PC-3 (cell line): Measurements from ENCODE around the gene ABCA3. TPM values are rescaled to one million over a fixed set of nuclear protein-coding genes. Genes with fewer than 3 reads are reported as not detected.

ENCODE experiments used
- ATAC-seq: fragments of 200-7000 bp; cut with Tn5 transposase; 2 replicates; pipeline ENCODE4 v1.9.1; 2020; ENCODE audit warnings: mild to moderate bottlenecking, moderate library complexity
- BruUV-seq: library from RNA; stranded (reverse); fragments of 400-500 nt; replicated peaks from 2 replicates; lab custom pipeline; 2021; lab: Mats Ljungman, UMichigan
- CTCF ChIA-PET: fragments of 300-600 bp; sonication (Branson Sonifier 250); formaldehyde crosslinking; loops from one replicate; lab custom pipeline; 2022; ENCODE audit warnings: antibody characterized with exemption; lab: Charles Lee
- POLR2A ChIA-PET: fragments of 300-600 bp; sonication (Branson Sonifier 250); formaldehyde crosslinking; loops from one replicate; lab custom pipeline; 2022; ENCODE audit warnings: antibody characterized with exemption; ENCODE audit not compliant: unreplicated experiment; lab: Charles Lee
- DNase-seq: peaks from one replicate; pipeline ENCODE4 v3.0.0-alpha.2; 2015
- H2AFZ ChIP-seq: fragments of 300-600 bp; sonication (generic); 2 replicates; pipeline ENCODE4 v1.6.0; 2016; ENCODE audit warnings: antibody characterized with exemption, low read length
- H3F3A ChIP-seq: fragments of 300-600 bp; sonication (generic); one replicate; pipeline ENCODE4 v1.6.0; 2017; ENCODE audit warnings: antibody characterized with exemption, low read length, control low read depth, mild to moderate bottlenecking; ENCODE audit not compliant: unreplicated experiment
- H3K27ac ChIP-seq: fragments of 300-600 bp; sonication (generic); 2 replicates; pipeline ENCODE4 v1.5.1; 2016; ENCODE audit warnings: mild to moderate bottlenecking, low read length
- H3K27me3 ChIP-seq: fragments of 300-600 bp; sonication (generic); 2 replicates; pipeline ENCODE4 v1.6.1; 2016; ENCODE audit warnings: low read length, mixed read lengths
- H3K36me3 ChIP-seq: fragments of 300-600 bp; sonication (generic); 2 replicates; pipeline ENCODE4 v1.6.1; 2016; ENCODE audit warnings: low read depth, mixed run types, low read length, mixed read lengths
- H3K4me1 ChIP-seq: fragments of 300-600 bp; sonication (generic); 2 replicates; pipeline ENCODE4 v1.5.1; 2016; ENCODE audit warnings: low read length; ENCODE audit not compliant: insufficient read depth
- H3K4me2 ChIP-seq: fragments of 300-600 bp; sonication (generic); 2 replicates; pipeline ENCODE4 v1.6.0; 2016; ENCODE audit warnings: low read length
- H3K4me3 ChIP-seq: fragments of 300-600 bp; sonication (generic); 2 replicates; pipeline ENCODE4 v1.5.1; 2016; ENCODE audit warnings: mild to moderate bottlenecking, low read length, mixed read lengths
- H3K79me2 ChIP-seq: fragments of 300-600 bp; sonication (generic); 2 replicates; pipeline ENCODE4 v1.6.1; 2017; ENCODE audit warnings: low read length, mixed read lengths
- H3K9ac ChIP-seq: fragments of 300-600 bp; sonication (generic); 2 replicates; pipeline ENCODE4 v1.6.0; 2016; ENCODE audit warnings: mild to moderate bottlenecking, low read length
- H3K9me2 ChIP-seq: fragments of 300-600 bp; sonication (generic); replicated peaks from 2 replicates; pipeline ENCODE4 v1.6.1; 2016; ENCODE audit warnings: mixed run types, low read length, mixed read lengths
- H3K9me3 ChIP-seq: fragments of 300-600 bp; sonication (generic); 2 replicates; pipeline ENCODE4 v1.6.1; 2016; ENCODE audit warnings: low read length, mixed read lengths
- H4K20me1 ChIP-seq: fragments of 300-600 bp; sonication (generic); 2 replicates; pipeline ENCODE4 v1.6.1; 2016; ENCODE audit warnings: low read length, mixed read lengths
- EZH2 ChIP-seq: fragments of 300-600 bp; sonication (generic); IDR thresholded peaks from one replicate; pipeline ENCODE4 v1.6.1; 2017; ENCODE audit warnings: antibody characterized with exemption, mild to moderate bottlenecking, low read length; ENCODE audit not compliant: unreplicated experiment
- EZH2phosphoT487 ChIP-seq: fragments of 300-600 bp; sonication (generic); IDR thresholded peaks from 2 replicates; pipeline ENCODE4 v1.6.1; 2018; ENCODE audit warnings: mild to moderate bottlenecking, antibody characterized with exemption, low read length, borderline replicate concordance
- intact Hi-C: fragments of 100-400 bp; cut with micrococcal nuclease; formaldehyde crosslinking; loops from 2 replicates; pipeline ENCODE4 v1.9.0; 2023
- total RNA-seq: library from RNA; depleted of rRNA; stranded (reverse); fragments of >200 nt; gene quantifications from 2 replicates; pipeline ENCODE4 v1.2.3, GENCODE V29; 2014
- TF ChIP-seq, protein P1 (sequence below): fragments of 300-600 bp; sonication (generic); conservative IDR thresholded peaks from 2 replicates; pipeline ENCODE4 v1.5.1; 2017; ENCODE audit warnings: antibody characterized with exemption, low read depth, mild to moderate bottlenecking, low read length

ABCA3 gene
- total RNA-seq, 1 experiment from 2014 or later = 11.0 TPM

DNA sequence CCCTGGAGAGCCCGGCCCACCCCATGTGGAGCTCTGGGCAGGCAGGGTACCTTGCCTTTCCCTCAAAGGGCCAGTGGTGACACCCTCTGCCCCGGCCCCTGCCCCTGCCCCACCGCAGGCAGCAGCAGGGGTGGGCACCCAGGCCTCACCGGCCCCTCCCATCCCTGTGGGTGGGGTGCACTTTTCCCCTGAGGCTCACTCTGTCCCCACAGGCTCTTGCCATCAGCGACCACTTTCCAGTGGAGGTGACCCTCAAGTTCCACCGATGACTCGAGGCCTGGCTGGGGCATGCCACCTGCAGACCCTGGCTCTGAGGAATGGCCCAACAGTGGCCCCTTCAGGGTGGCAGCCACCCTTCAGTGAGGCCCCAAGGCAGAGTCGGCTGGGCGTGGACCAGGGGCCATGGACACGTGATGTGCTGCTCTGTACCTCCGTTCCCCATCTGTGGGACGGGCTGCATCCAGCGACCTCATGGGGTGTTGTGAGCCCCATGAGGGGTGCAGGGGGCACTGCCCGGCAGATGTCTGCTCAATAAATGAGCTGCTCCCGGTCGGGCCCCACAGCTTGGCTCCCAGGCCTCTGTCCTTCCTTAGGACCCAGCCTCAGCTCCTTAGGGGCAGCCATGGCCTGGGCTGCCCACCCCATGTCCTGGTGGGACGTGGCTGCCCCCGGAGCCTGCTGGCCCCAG is 102.2 kb downstream of the ABCA3 start:
- DNase-seq = no peak
- H3K9me3 ChIP-seq = no peaks in the 10 kb centered on the region
- H3K36me3 ChIP-seq = no peaks in the 10 kb centered on the region
- no peaks in the 10 kb centered on the region for H3F3A ChIP-seq
- H3K27me3 ChIP-seq = no peaks in the 10 kb centered on the region
- H4K20me1 ChIP-seq = no peaks in the 10 kb centered on the region
- intact Hi-C loops = no loop called here
- H3K9ac ChIP-seq = no peak overlapping the region
- no peaks in the 10 kb centered on the region for H3K79me2 ChIP-seq
- H3K4me3 ChIP-seq = no peak overlapping the region
- H3K9me2 ChIP-seq = no peaks in the 10 kb centered on the region
- no peak overlapping the region for H2AFZ ChIP-seq
- no peak overlapping the region for H3K4me2 ChIP-seq
- no peak for TF ChIP-seq EZH2phosphoT487
- H3K27ac ChIP-seq = no peak overlapping the region
- H3K4me1 ChIP-seq = no peaks in the 10 kb centered on the region
- CTCF ChIA-PET = interaction anchor here (0.9 kb wide), 1 partner anchor 43 kb away, joined by 3 read pairs; no protein-coding TSS in a partner anchor
- BruUV-seq = no TSS peak
- POLR2A ChIA-PET = no interaction called here
- ATAC-seq = no peak

GRCh38 chr16:2237493-2238149 is 102.9 kb downstream of the ABCA3 start:
- CTCF ChIA-PET = no interaction called here
- Histone ChIP-seq H3K4me1 (no peaks in the 10 kb centered on the region), H3K4me2 (no peak overlapping the region), H2AFZ (no peak overlapping the region), H4K20me1 (no peaks in the 10 kb centered on the region), H3K9ac (no peak overlapping the region), H3K27me3 (no peaks in the 10 kb centered on the region), H3K79me2 (no peaks in the 10 kb centered on the region), H3K9me3 (no peaks in the 10 kb centered on the region), H3K4me3 (no peak overlapping the region), H3F3A (no peaks in the 10 kb centered on the region), H3K27ac (no peak overlapping the region), H3K9me2 (no peaks in the 10 kb centered on the region), H3K36me3 (no peaks in the 10 kb centered on the region)
- POLR2A ChIA-PET = no interaction called here
- no peak for TF ChIP-seq EZH2phosphoT487
- TF ChIP-seq, protein P1, sequence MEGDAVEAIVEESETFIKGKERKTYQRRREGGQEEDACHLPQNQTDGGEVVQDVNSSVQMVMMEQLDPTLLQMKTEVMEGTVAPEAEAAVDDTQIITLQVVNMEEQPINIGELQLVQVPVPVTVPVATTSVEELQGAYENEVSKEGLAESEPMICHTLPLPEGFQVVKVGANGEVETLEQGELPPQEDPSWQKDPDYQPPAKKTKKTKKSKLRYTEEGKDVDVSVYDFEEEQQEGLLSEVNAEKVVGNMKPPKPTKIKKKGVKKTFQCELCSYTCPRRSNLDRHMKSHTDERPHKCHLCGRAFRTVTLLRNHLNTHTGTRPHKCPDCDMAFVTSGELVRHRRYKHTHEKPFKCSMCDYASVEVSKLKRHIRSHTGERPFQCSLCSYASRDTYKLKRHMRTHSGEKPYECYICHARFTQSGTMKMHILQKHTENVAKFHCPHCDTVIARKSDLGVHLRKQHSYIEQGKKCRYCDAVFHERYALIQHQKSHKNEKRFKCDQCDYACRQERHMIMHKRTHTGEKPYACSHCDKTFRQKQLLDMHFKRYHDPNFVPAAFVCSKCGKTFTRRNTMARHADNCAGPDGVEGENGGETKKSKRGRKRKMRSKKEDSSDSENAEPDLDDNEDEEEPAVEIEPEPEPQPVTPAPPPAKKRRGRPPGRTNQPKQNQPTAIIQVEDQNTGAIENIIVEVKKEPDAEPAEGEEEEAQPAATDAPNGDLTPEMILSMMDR = no peak
- ATAC-seq = no peak
- DNase-seq = no peak
- no TSS peak for BruUV-seq
- intact Hi-C loops = no loop called here

GRCh38 chr16:2237102-2237482 is 103.4 kb downstream of the ABCA3 start:
- ATAC-seq = no peak
- POLR2A ChIA-PET = no interaction called here
- Histone ChIP-seq H3K36me3 (no peaks in the 10 kb centered on the region), H3K27ac (no peak overlapping the region), H3K9ac (no peak overlapping the region), H2AFZ (no peak overlapping the region), H3F3A (no peaks in the 10 kb centered on the region), H3K9me3 (no peaks in the 10 kb centered on the region), H3K27me3 (no peaks in the 10 kb centered on the region), H3K4me1 (no peaks in the 10 kb centered on the region), H3K79me2 (no peaks in the 10 kb centered on the region), H4K20me1 (no peaks in the 10 kb centered on the region), H3K9me2 (no peaks in the 10 kb centered on the region), H3K4me2 (no peak overlapping the region), H3K4me3 (no peak overlapping the region)
- DNase-seq = no peak
- CTCF ChIA-PET = no interaction called here
- no TSS peak for BruUV-seq
- TF ChIP-seq EZH2phosphoT487 (no peak), EZH2 (no peak)
- TF ChIP-seq, protein P1 = no peak
- intact Hi-C loops = no loop called here
